Endothelial cell of umbilical vein (primary cell): ENCODE measurements around the gene NUDT2. TPM values are rescaled to one million over a fixed set of nuclear protein-coding genes. Genes with fewer than 3 reads are reported as not detected.

ENCODE experiments used
- BruUV-seq: library from RNA; stranded (reverse); fragments of 400-500 nt; replicated peaks from 2 replicates; lab custom pipeline; 2021; lab: Mats Ljungman, UMichigan
- CTCF ChIA-PET: fragments of 300-600, 350-600 bp; sonication (Branson Sonifier 250); formaldehyde crosslinking; loops from one replicate; lab custom pipeline; 2021; ENCODE audit warnings: antibody characterized with exemption, inconsistent platforms; lab: Charles Lee
- POLR2A ChIA-PET: fragments of 300-600, 350-600 bp; sonication (Branson Sonifier 250); formaldehyde crosslinking; loops from one replicate; lab custom pipeline; 2021; ENCODE audit warnings: antibody characterized with exemption, inconsistent platforms; lab: Charles Lee
- DNase-seq: peaks from one replicate; pipeline ENCODE4 v3.0.0-alpha.2; 2011; ENCODE audit warnings: low read depth, low spot score
- FAIRE-seq: peaks from 2 replicates; lab custom pipeline; 2011; peaks lifted over from hg19 to GRCh38; lab: Jason Lieb, UNC
- H2AFZ ChIP-seq: 2 replicates; pipeline ENCODE4 v1.6.0; 2012; ENCODE audit warnings: low read depth, low read length, control low read depth, inconsistent platforms
- H3K27ac ChIP-seq: 2 replicates; pipeline ENCODE4 v1.5.1; 2011; ENCODE audit warnings: low read depth, mild to moderate bottlenecking, control low read depth, low read length, moderate library complexity; ENCODE audit not compliant: insufficient read depth
- H3K27me3 ChIP-seq, 2 experiments: 2 replicates each; pipeline versions ENCODE4 v1.6.0 to v1.6.1; 2011; ENCODE audit warnings: low read length in 2 of 2, mixed read lengths in 1 of 2; ENCODE audit not compliant: control insufficient read depth in 2 of 2, insufficient read depth in 2 of 2
- H3K36me3 ChIP-seq, 2 experiments: 2 replicates in 1 of 2; 3 replicates in 1 of 2; pipeline ENCODE4 v1.5.1; 2011; ENCODE audit warnings: low read length in 2 of 2, mild to moderate bottlenecking in 1 of 2, moderate library complexity in 1 of 2; ENCODE audit not compliant: control insufficient read depth in 2 of 2, insufficient read depth in 2 of 2; ENCODE audit errors: extremely low read depth in 1 of 2
- H3K4me1 ChIP-seq: 3 replicates; pipeline ENCODE4 v1.5.1; 2011; ENCODE audit warnings: mild to moderate bottlenecking, low read length; ENCODE audit not compliant: control insufficient read depth, insufficient read depth; ENCODE audit errors: extremely low read depth
- H3K4me2 ChIP-seq: 2 replicates; pipeline ENCODE4 v1.6.1; 2011; ENCODE audit warnings: low read length, control low read depth, mixed read lengths; ENCODE audit not compliant: insufficient read depth
- H3K4me3 ChIP-seq, 3 experiments: fragments of 200-600 bp in 1 of 3; sonication (generic), shearing (Covaris generic) in 1 of 3; replicated peaks in 1 of 3; 2 replicates each; pipeline ENCODE4 v1.5.1; 2011 to 2016; ENCODE audit warnings: control low read depth in 3 of 3, low read length in 3 of 3, mild to moderate bottlenecking in 2 of 3, inconsistent platforms in 1 of 3, low read depth in 1 of 3, moderate library complexity in 1 of 3; ENCODE audit not compliant: insufficient read depth in 1 of 3
- H3K79me2 ChIP-seq: 2 replicates; pipeline ENCODE4 v1.6.0; 2012; ENCODE audit warnings: low read length, inconsistent platforms; ENCODE audit not compliant: control insufficient read depth, insufficient read depth
- H3K9ac ChIP-seq: replicated peaks from 2 replicates; pipeline ENCODE3; 2011; ENCODE audit warnings: low read length, control low read depth; ENCODE audit not compliant: insufficient read depth; ENCODE audit errors: extremely low read depth
- H3K9me1 ChIP-seq: replicated peaks from 3 replicates; pipeline ENCODE4 v1.6.0; 2011; ENCODE audit warnings: mild to moderate bottlenecking, low read length; ENCODE audit not compliant: control insufficient read depth, insufficient read depth; ENCODE audit errors: extremely low read depth
- H3K9me3 ChIP-seq: replicated peaks from 2 replicates; pipeline ENCODE4 v1.5.1; 2012; ENCODE audit warnings: low read length, inconsistent platforms; ENCODE audit not compliant: control insufficient read depth, insufficient read depth
- H4K20me1 ChIP-seq: replicated peaks from 2 replicates; pipeline ENCODE3; 2011; ENCODE audit warnings: mild to moderate bottlenecking, low read length; ENCODE audit not compliant: control insufficient read depth, insufficient read depth; ENCODE audit errors: extremely low read depth
- EZH2 ChIP-seq: IDR thresholded peaks from 2 replicates; pipeline ENCODE4 v1.6.1; 2012; ENCODE audit warnings: borderline replicate concordance, low read depth, mild to moderate bottlenecking, moderate library complexity, low read length, inconsistent platforms; ENCODE audit not compliant: severe bottlenecking
- FOS ChIP-seq: IDR thresholded peaks from 2 replicates; pipeline ENCODE4 v1.6.1; 2011; ENCODE audit warnings: mild to moderate bottlenecking, low read length, moderate library complexity, borderline replicate concordance; ENCODE audit not compliant: insufficient read depth
- GATA2 ChIP-seq: IDR thresholded peaks from 2 replicates; pipeline ENCODE4 v1.7.0; 2011; ENCODE audit warnings: low read depth, mild to moderate bottlenecking, moderate library complexity, mixed read lengths, low read length; ENCODE audit not compliant: insufficient read length, insufficient read depth
- JUN ChIP-seq: IDR thresholded peaks from 2 replicates; pipeline ENCODE4 v1.6.1; 2011; ENCODE audit warnings: borderline replicate concordance, low read depth; ENCODE audit not compliant: insufficient read length, insufficient read depth
- MYC ChIP-seq: IDR thresholded peaks from one replicate; pipeline ENCODE4 v1.6.1; 2011; ENCODE audit warnings: mild to moderate bottlenecking, low read depth, low read length
- POLR2A ChIP-seq: IDR thresholded peaks from 2 replicates; pipeline ENCODE4 v1.6.1; 2012; ENCODE audit warnings: low read depth, mild to moderate bottlenecking, control low read depth, low read length
- POLR2AphosphoS5 ChIP-seq: IDR thresholded peaks from 2 replicates; pipeline ENCODE4 v1.6.1; 2012; ENCODE audit warnings: low read depth, mild to moderate bottlenecking, control low read depth, low read length, moderate library complexity; ENCODE audit not compliant: insufficient read depth
- dilution Hi-C: fragments of 300-500 bp; cut with MboI; formaldehyde crosslinking; loops from one replicate; pipeline ENCODE4 v1.15.0; 2019; ENCODE audit warnings: low sequenced_read_pairs; ENCODE audit not compliant: extremely low pct_ligation_motif_present
- intact Hi-C: fragments of 100-400 bp; cut with micrococcal nuclease; formaldehyde crosslinking; loops from one replicate; pipeline ENCODE4 v1.10.0; 2022
- polyA plus RNA-seq, 4 experiments: library from polyadenylated mRNA; depleted of rRNA in 3 of 4; stranded (reverse) in 3 of 4; unstranded in 1 of 4; fragments of >200 nt; gene quantifications; 2 replicates each; pipeline versions ENCODE4 v1.2.1 to v1.2.3, GENCODE V29; 2011 to 2012; ENCODE audit warnings: missing spikeins in 1 of 4
- total RNA-seq: library from RNA; stranded (reverse); gene quantifications from 2 replicates; pipeline ENCODE4 v1.2.3, GENCODE V29; 2021
- TF ChIP-seq, protein P1 (sequence below): IDR thresholded peaks from 2 replicates; pipeline ENCODE4 v1.6.1; 2011; ENCODE audit not compliant: insufficient read depth, insufficient read length
- TF ChIP-seq, protein P2 (sequence below), 2 donors: IDR thresholded peaks; 1 replicate in 1 of 2; 2 replicates in 1 of 2; pipeline ENCODE4 v1.5.1; 2011; ENCODE audit warnings: low read length in 2 of 2, mild to moderate bottlenecking in 2 of 2, moderate library complexity in 2 of 2, control low read depth in 1 of 2, inconsistent platforms in 1 of 2, low read depth in 1 of 2; ENCODE audit not compliant: insufficient read depth in 1 of 2; ENCODE audit errors: extremely low read depth in 1 of 2

NUDT2 gene
- total and polyA plus RNA-seq, 2 donors (not counting 3 experiments of a cell fraction or from before 2014, with no cell fraction given): 25.1 to 45.2 TPM

DNA sequence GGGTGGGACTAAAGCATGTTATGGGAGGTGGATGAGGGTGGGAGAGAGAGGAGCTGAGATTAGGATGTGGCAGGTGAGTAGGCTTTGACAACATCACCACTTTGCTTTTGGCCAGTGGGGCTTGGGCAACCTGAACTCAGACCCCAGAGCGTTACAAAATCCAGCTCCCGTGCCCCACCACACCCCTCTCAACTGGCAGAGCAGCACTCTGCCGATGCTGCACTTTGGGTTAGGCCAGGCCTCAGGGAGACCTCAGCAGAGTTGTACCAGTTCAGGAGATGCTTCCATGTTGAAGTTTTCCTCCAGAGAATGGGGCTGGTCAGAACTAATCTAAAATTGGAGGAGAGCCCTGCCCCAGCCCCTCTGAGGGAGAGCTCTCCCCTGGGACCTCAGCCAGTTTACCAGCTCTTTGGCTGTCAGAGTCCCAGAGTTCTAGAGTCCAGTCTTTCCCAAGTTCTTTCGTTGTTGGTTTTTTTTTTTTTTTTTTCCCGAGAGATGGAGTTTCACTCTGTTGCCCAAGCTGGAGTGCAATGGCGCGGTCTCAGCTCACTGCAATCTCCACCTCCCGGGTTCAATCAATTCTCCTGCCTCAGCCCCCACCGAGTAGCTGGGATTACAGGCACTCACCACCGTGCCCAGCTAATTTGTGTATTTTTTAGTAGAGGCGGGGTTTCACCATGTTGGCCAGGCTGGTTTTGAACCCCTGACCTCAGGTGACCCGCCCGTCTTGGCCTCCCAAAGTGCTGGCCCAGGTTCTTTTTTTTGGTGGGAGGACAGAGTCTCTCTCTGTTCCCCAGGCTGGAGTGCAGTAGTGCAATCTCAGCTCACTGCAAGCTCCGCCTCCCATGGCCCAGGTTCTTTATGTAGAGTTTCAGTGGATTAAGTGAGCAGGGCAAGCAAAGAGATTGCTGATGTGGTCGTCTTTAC lies 17.8 kb downstream of the NUDT2 start:
- dilution Hi-C loops (no loop called here), intact Hi-C loops (loop anchor here (5.0 kb wide), 1 partner anchor 480 kb away; no protein-coding TSS in a partner anchor)
- TF ChIP-seq, protein P1, sequence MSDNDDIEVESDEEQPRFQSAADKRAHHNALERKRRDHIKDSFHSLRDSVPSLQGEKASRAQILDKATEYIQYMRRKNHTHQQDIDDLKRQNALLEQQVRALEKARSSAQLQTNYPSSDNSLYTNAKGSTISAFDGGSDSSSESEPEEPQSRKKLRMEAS: no peak
- TF ChIP-seq POLR2AphosphoS5: no peak
- no peak for TF ChIP-seq EZH2
- no peak for TF ChIP-seq POLR2A
- TF ChIP-seq, protein P2, sequence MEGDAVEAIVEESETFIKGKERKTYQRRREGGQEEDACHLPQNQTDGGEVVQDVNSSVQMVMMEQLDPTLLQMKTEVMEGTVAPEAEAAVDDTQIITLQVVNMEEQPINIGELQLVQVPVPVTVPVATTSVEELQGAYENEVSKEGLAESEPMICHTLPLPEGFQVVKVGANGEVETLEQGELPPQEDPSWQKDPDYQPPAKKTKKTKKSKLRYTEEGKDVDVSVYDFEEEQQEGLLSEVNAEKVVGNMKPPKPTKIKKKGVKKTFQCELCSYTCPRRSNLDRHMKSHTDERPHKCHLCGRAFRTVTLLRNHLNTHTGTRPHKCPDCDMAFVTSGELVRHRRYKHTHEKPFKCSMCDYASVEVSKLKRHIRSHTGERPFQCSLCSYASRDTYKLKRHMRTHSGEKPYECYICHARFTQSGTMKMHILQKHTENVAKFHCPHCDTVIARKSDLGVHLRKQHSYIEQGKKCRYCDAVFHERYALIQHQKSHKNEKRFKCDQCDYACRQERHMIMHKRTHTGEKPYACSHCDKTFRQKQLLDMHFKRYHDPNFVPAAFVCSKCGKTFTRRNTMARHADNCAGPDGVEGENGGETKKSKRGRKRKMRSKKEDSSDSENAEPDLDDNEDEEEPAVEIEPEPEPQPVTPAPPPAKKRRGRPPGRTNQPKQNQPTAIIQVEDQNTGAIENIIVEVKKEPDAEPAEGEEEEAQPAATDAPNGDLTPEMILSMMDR (IDR thresholded peaks at IDR 0.05; ENCODE audit: extremely low read depth in 1 of 2, insufficient read depth in 1 of 2, low read depth in 1 of 2, low read length in 2 of 2): no peak
- TF ChIP-seq MYC: no peak
- no peak for TF ChIP-seq GATA2
- no peak for TF ChIP-seq FOS
- TF ChIP-seq JUN: no peak
- Histone ChIP-seq H3K4me3 (no peak overlapping the region), H3K27me3 (no peaks in the 10 kb centered on the region), H2AFZ (no peak overlapping the region), H3K36me3 (peaks cover 0 to 7% of the 10 kb centered on the region in 2 experiments), H3K9me1 (no peaks in the 10 kb centered on the region), H3K9me3 (no peaks in the 10 kb centered on the region), H4K20me1 (no peaks in the 10 kb centered on the region), H3K9ac (no peak overlapping the region), H3K79me2 (no peaks in the 10 kb centered on the region), H3K27ac (no peak overlapping the region), H3K4me1 (no peaks in the 10 kb centered on the region), H3K4me2 (no peak overlapping the region)
- DNase-seq: no peak
- ChIA-PET POLR2A (interaction anchor here (0.7 kb wide), 2 partner anchors 84 to 1128 kb away, joined by 3 to 4 read pairs; no protein-coding TSS in a partner anchor), CTCF (interaction anchor here (0.6 to 2.0 kb wide), 7 partner anchors 8 to 202 kb away, joined by 3 to 5 read pairs (median 3); no protein-coding TSS in a partner anchor)
- BruUV-seq: no TSS peak
- no peak for FAIRE-seq
